MV-4-11 (cell line): ENCODE measurements around the gene PLAAT1.

ENCODE experiments used
- DNase-seq: peaks from one replicate; lab custom pipeline; 2025; lab: John Stamatoyannopoulos, UW

Gene PLAAT1

GRCh38 chr3:193240850-193241706 is at the start of gene PLAAT1:
Gene PLAAT1, plus strand, starts transcription at chr3:193241222. Its CDS starts 14,429 bp downstream, at chr3:193255651.
- DNase-seq = no peak

- DNase-seq = no peak
Measured at GRCh38 chr3:193194371-193194770, 46.7 kb upstream of the PLAAT1 start.

- no peak for DNase-seq
Measured at GRCh38 chr3:193196746-193197145, 44.3 kb upstream of the PLAAT1 start.

- DNase-seq = no peak
Measured at GRCh38 chr3:193207290-193208273, 33.4 kb upstream of the PLAAT1 start.

GRCh38 chr3:193210618-193211017 is 30.4 kb upstream of the PLAAT1 start:
- DNase-seq = no peak

- no peak for DNase-seq
Measured at GRCh38 chr3:193211173-193211572, 29.8 kb upstream of the PLAAT1 start.

- DNase-seq = no peak
Measured at GRCh38 chr3:193211984-193212383, 29.0 kb upstream of the PLAAT1 start.

GRCh38 chr3:193212844-193213243 is 28.2 kb upstream of the PLAAT1 start:
- DNase-seq = no peak

GRCh38 chr3:193214445-193214844 is 26.6 kb upstream of the PLAAT1 start:
- DNase-seq = no peak

- no peak for DNase-seq
Measured at GRCh38 chr3:193225302-193226125, 15.5 kb upstream of the PLAAT1 start.

GRCh38 chr3:193228206-193228605 is 12.8 kb upstream of the PLAAT1 start:
- no peak for DNase-seq

GRCh38 chr3:193229851-193230420 is 11.1 kb upstream of the PLAAT1 start:
- DNase-seq = no peak

GRCh38 chr3:193230610-193231009 is 10.4 kb upstream of the PLAAT1 start:
- no peak for DNase-seq

- DNase-seq = no peak
Measured at GRCh38 chr3:193231201-193231600, 9.8 kb upstream of the PLAAT1 start.

- DNase-seq = no peak
Measured at GRCh38 chr3:193236599-193236998, 4.4 kb upstream of the PLAAT1 start.

GRCh38 chr3:193237030-193237429 is 4.0 kb upstream of the PLAAT1 start:
- DNase-seq = no peak

GRCh38 chr3:193240436-193240849 is 579 bp upstream of the PLAAT1 start:
- DNase-seq = no peak

GRCh38 chr3:193241716-193242115 is 694 bp downstream of the PLAAT1 start:
- no peak for DNase-seq

- DNase-seq = no peak
Measured at GRCh38 chr3:193243571-193243970, 2.5 kb downstream of the PLAAT1 start.

GRCh38 chr3:193248848-193249468 is 7.9 kb downstream of the PLAAT1 start:
- no peak for DNase-seq

GRCh38 chr3:193250492-193250891 is 9.5 kb downstream of the PLAAT1 start:
- no peak for DNase-seq
